Measurements from ENCODE around the gene CNOT8. TPM values are rescaled to one million over a fixed set of nuclear protein-coding genes. Genes with fewer than 3 reads are reported as not detected.

Gene CNOT8
- total RNA-seq, 1 experiment from 2014 or later: 45.0 TPM

GRCh38 chr5:154892369-154892771, 33.9 kb downstream of the CNOT8 start:
- DNase-seq (ENCODE audit: low read depth, low spot score) (no peak), ATAC-seq (no peak)
- Histone ChIP-seq H3K79me2 (ENCODE audit: insufficient read depth, low read length) (no peaks in the 10 kb centered on the region), H3K9ac (ENCODE audit: low read length) (no peak overlapping the region), H3K36me3 (ENCODE audit: control insufficient read depth in 1 of 2, insufficient read depth in 2 of 2, low read length in 2 of 2) (peaks cover 44 to 67% of the 10 kb centered on the region in 2 experiments), H3K4me2 (ENCODE audit: low read length) (no peak overlapping the region), H3K4me1 (ENCODE audit: control insufficient read depth in 1 of 2, insufficient read depth in 2 of 2, low read length in 2 of 2) (no peaks in the 10 kb centered on the region), H3K27me3 (ENCODE audit: insufficient read depth, low read length) (no peaks in the 10 kb centered on the region), H3K27ac (ENCODE audit: low read depth, low read length) (no peak overlapping the region), H2AFZ (ENCODE audit: low read depth, low read length, poor library complexity, severe bottlenecking) (no peak overlapping the region), H4K20me1 (ENCODE audit: insufficient read depth) (no peaks in the 10 kb centered on the region), H3K4me3 (replicated peaks in 1 of 2; ENCODE audit: low read depth in 1 of 2, low read length in 2 of 2) (no peak overlapping the region), H3K9me2 (ENCODE audit: insufficient read depth) (no peaks in the 10 kb centered on the region), H3K9me3 (ENCODE audit: control insufficient read depth in 1 of 2, insufficient read depth in 1 of 2, low read depth in 1 of 2, low read length in 2 of 2) (no peaks in the 10 kb centered on the region)
- intact Hi-C loops (cut with micrococcal nuclease): no loop called here
- TF ChIP-seq YY1 (IDR thresholded peaks at IDR 0.05; ENCODE audit: extremely low read depth, insufficient replicate concordance, low read depth, low read length) (no peak), ELF1 (IDR thresholded peaks at IDR 0.05; ENCODE audit: borderline replicate concordance, low read depth) (no peak), JUND (IDR thresholded peaks at IDR 0.05) (no peak), TCF7L2 (IDR thresholded peaks at IDR 0.05; ENCODE audit: borderline replicate concordance, extremely low read depth, insufficient read depth, insufficient read length) (no peak), ZFX (IDR thresholded peaks at IDR 0.05) (no peak), SP1 (IDR thresholded peaks at IDR 0.05; ENCODE audit: low read depth) (no peak), EZH2phosphoT487 (IDR thresholded peaks at IDR 0.05; ENCODE audit: borderline replicate concordance) (no peak), MAX (IDR thresholded peaks at IDR 0.05) (no peak), EZH2 (IDR thresholded peaks at IDR 0.05) (no peak), CBX3 (IDR thresholded peaks at IDR 0.05; ENCODE audit: low read depth) (no peak), REST (IDR thresholded peaks at IDR 0.05; ENCODE audit: low read depth) (no peak), ZNF274 (IDR thresholded peaks at IDR 0.05; ENCODE audit: low read depth, low read length) (no peak), ZBTB33 (IDR thresholded peaks at IDR 0.05; ENCODE audit: extremely low read depth, insufficient replicate concordance, low read length) (no peak), POLR2A (IDR thresholded peaks at IDR 0.05; ENCODE audit: borderline replicate concordance, extremely low read depth, insufficient read depth, insufficient read length) (no peak), CTCF (IDR thresholded peaks at IDR 0.05 in 2 of 3, conservative IDR thresholded peaks at IDR 0.05 in 1 of 3; ENCODE audit: borderline replicate concordance in 1 of 3, insufficient read depth in 1 of 3, low read depth in 2 of 3, low read length in 2 of 3) (no peak), EGR1 (IDR thresholded peaks at IDR 0.05; ENCODE audit: low read depth) (no peak), ATF3 (IDR thresholded peaks at IDR 0.05) (no peak)
- ChIA-PET RAD21 (ENCODE audit: low non-redundant PET in 1 of 2, low total read pairs in 2 of 2, uncharacterized antibody in 2 of 2, unreplicated experiment in 2 of 2) (no interaction called here), POLR2A (no interaction called here), CTCF (no interaction called here)
- BruUV-seq (replicated peaks): no TSS peak
